Stimulated activated naive CD8-positive, alpha-beta T cell treated with anti-CD3 and anti-CD28 coated beads, Interleukin-15, Interleukin-2, amounts not matched to agents 100 U/mL and 50 U/mL, for 24 hours (primary cell): Measurements from ENCODE around the gene RBX1.
"Not testable (repeated sequence)": the region's sequence is repeated elsewhere in the genome, so short reads cannot be mapped to it uniquely, and the experiment has no call there.

ENCODE experiments used
- ATAC-seq: fragments of 150-1000 bp; cut with Tn5 transposase; one replicate; pipeline ENCODE4 v1.10.0; 2021
- DNase-seq: peaks from one replicate; pipeline ENCODE4 v3.0.0; 2021

RBX1 gene

DNA sequence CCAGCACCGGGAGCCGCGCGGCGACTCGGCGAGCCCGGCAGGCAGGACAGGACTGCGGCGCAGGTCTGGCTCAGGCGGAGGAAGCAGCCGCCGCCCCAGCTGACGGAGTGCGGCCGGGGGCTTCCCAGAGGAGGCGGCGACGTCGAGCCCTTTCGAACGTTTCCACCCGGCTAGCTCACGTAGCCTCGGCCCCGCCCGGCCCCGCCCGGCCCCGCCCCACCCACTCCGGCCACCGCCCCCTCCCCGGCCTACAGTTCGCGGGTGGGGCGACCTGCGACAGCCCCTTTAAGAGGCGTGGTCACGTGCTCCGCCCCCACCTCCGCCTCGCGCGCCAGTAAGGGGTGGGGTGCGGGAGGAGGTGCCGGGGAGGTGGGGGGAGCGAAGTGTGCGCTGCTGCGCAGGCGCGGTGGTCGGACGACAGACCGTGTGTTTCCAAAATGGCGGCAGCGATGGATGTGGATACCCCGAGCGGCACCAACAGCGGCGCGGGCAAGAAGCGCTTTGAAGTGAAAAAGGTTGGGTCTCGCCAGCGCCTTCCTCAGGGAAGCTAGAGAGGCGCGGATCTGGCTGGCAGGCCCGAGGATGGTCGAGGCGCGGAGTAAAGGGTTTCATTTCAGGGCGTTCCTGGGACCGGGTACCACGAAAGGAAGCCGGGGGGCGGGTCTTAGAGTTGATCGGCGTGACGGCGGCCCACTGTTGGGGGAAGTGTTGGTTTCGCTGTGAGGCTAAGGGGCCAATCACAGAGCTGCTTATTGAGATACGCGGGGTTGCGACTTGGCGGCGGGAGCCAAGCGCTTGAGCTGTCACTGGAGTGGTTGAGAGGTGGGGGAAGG, at the start of gene RBX1:
Gene RBX1 (plus strand): TSS at position 417 of the 833 bp plus-strand sequence. CDS start 21 bp downstream, at position 438.
- peak; percentile 99 for DNase-seq
- ATAC-seq, result peak; percentile 89

- no peak for DNase-seq
- no peak for ATAC-seq
Observed at GRCh38 chr22:40904101-40904500, 47.1 kb upstream of the RBX1 start.

DNA sequence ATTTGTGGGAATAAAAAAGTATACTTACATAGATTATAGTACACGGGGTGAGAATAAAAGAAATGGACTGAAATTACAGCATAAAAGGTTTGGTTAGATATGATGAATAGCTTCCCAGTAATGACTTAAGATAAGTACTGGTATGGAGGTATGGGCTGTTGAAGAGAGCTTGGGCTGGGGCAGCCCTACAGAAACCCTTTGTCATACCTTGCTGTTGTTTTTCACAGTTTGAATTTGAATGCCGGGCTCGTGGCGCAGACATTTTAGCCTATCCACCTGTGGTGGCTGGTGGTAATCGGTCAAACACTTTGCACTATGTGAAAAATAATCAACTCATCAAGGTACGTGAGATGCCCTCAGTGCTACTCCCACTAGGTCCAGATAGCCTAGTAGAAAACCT, 42.3 kb upstream of the RBX1 start:
- DNase-seq, result no peak
- ATAC-seq, result no peak

DNA sequence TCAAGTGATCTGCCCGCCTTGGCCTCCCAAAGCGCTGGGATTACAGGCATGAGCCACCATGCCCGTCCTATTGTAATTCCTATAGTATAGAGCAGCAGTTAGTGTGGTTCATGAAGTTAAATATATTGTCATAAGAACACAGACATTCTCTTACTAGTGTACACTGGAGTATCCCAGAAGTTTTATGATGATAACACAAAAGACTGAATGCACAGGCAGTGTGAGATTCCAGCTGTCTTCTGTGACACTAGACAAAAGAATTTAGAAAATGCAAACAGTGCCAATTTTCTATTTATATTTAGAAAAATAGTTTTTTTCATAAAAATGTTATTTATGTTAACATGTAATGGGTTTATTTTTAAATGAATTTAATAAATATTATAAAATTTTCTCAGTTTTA, 39.4 kb upstream of the RBX1 start:
- no peak for ATAC-seq

DNA sequence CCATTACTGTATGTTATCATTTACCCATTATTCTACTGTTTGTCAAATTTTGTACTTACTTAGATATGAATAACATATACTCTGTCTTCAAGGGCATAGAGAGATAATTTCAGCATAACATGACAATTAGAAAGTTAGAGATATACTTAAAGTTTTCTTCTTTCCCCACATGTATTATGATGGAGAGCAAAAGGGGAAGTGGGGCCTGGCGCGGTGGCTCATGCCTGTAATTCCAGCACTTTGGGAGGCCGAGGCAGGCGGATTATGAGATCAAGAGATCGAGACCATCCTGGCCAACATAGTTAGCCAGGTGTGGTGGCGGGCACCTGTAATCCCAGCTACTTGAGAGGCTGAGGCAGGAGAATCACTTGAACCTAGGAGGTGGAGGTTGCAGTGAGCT, 38.2 kb upstream of the RBX1 start:
- not testable (repeated sequence) for DNase-seq, ATAC-seq

More for the DNA sequence above, 39.4 kb upstream of the RBX1 start:
- no peak for DNase-seq

GRCh38 chr22:40919446-40919845, 31.7 kb upstream of the RBX1 start:
- no peak for ATAC-seq

DNA sequence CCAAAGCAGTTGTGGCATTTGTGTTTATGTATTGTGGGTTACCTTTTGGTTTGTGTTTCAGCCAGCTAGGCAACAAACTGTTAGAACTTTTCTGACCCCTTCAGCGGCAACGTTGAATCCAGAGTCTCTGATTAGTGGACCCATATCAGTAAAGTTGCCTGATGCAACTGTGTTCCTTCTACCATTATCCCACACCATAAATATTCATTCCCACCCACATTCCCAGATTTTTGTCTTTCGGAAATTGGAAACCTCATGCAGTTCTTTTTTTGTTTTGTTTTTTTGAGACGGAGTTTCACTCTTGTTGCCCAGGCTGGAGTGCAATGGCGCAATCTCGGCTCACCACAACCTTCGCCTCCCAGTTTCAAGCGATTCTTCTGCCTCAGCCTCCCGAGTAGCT, 30.7 kb upstream of the RBX1 start:
- ATAC-seq (no peak), DNase-seq (no peak)

More at GRCh38 chr22:40919446-40919845, 31.7 kb upstream of the RBX1 start:
- DNase-seq, result no peak

GRCh38 chr22:40922484-40923303, 28.5 kb upstream of the RBX1 start:
- no peak for DNase-seq
- no peak for ATAC-seq

DNA sequence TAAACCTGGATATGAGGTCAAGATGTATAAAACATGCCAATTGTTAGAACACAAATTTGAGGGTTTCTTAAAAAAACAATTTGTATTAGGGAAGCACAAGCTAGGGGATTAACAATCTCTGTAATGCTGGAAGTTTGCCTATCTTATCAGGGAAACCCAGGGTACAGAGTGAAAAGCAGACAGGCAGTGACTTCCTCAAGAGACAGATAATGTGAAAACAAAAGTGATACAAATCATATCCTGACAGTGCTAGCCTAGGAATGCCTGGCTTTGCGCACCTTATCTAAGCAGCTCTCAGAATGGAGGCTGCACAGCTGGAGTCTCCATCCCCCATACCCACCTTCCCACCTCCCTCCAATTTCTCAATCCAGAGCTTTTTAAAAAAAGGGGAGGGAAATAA, 22.5 kb upstream of the RBX1 start:
- DNase-seq (no peak), ATAC-seq (no peak)

DNA sequence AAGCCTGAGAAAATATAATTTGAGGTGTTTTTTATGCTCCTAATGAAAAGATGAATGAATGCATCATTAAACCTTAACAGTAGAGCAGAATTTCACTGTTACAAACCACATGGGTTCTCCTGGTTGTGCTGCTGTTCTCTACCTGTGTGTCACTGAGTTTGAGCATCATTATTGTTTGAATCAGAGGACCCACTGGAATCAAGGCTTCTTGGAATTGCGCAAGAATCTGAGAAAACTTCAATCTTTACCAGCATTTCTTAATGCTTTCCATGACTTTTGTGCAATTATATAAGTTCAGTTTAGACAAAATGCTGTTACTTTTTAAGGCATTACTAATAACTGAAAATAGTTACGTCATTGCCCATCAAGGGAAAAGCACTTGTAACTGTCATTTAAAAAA, 18.8 kb upstream of the RBX1 start:
- ATAC-seq (no peak), DNase-seq (no peak)

GRCh38 chr22:40939202-40939601, 12.0 kb upstream of the RBX1 start:
- DNase-seq (no peak), ATAC-seq (no peak)

GRCh38 chr22:40951795-40952605, 822 bp downstream of the RBX1 start:
- DNase-seq, result no peak

DNA sequence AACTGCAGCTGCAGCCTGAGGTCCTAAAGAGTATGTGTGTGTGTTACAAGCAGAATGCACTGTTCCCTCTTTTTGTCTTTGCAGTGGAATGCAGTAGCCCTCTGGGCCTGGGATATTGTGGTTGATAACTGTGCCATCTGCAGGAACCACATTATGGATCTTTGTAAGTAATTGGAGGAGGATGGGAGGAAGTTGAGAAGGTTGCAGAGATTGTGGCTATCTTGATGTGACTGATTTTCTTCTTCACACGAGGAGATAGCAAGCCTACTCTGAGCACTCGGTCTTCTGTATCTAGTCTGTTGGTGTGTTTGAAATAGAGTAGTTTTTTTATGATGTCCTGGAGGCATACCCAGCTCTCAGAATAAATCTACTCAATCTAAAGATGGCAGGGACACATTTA, 2.3 kb downstream of the RBX1 start:
- ATAC-seq (no peak), DNase-seq (no peak)

More at GRCh38 chr22:40951795-40952605, 822 bp downstream of the RBX1 start:
- peak; percentile 4 for ATAC-seq

GRCh38 chr22:40954113-40954512, 2.9 kb downstream of the RBX1 start:
- ATAC-seq, result no peak
- no peak for DNase-seq

DNA sequence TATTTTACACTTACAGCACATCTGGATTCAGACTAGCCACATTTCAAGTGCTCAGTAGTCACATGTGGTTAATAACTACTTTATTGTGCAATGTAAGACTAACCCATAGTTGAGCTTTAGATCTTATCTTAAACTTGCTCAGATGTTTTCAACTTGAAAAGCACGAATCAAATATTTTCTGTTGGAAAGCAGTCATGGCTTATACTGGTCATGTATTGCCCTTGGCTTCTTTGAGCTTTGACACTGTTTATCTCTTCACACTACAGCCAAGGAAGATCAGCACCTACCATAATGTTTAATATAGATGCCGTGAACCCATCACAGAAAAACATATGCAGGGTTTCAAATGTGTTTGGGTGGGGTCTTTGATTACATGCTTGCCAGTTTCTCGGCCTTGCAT, 4.4 kb downstream of the RBX1 start:
- DNase-seq (no peak), ATAC-seq (no peak)

- ATAC-seq (no peak), DNase-seq (no peak)
Observed at GRCh38 chr22:40957601-40958000, 6.4 kb downstream of the RBX1 start.

GRCh38 chr22:40958299-40958698, 7.1 kb downstream of the RBX1 start:
- ATAC-seq (no peak), DNase-seq (no peak)

GRCh38 chr22:40960145-40960544, 9.0 kb downstream of the RBX1 start:
- no peak for ATAC-seq
- DNase-seq, result no peak

DNA sequence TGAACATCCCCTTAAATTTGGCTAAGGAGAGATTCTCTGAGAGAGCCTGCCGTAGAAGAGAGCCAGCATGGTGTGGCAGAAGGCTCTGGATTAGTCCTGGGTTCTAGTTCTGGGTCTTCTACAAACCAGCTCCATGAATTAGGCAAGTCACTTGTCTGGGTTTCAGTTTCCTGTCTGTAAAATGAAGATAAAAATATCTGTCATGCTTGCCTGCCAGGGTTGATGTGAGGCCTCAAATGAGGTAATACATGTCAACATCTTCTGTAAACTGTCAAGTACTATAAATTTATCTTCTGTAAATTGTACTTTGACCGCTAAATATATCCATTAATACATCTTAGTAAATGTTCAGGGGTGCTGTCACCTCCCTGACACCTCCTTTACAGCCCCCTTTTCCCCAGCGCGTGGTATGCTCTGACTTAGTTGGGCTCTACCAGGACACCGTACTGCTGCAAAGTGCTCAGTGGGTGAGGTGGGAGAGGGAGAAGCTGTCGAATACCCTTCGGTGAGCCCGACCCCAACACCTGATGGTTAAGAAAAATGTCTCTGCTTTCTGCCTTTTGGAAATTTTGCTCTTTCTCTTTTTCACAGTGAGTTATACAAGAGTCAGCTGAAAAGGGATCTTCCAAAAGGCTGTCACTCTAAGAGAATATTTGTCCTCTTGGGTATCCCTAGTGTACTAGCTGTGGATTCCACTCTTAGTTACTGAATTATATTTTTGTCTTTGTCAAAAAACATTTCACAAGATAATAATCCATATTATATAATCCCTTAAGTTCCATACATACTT, 15.0 kb downstream of the RBX1 start:
- no peak for DNase-seq
- ATAC-seq, result no peak

DNA sequence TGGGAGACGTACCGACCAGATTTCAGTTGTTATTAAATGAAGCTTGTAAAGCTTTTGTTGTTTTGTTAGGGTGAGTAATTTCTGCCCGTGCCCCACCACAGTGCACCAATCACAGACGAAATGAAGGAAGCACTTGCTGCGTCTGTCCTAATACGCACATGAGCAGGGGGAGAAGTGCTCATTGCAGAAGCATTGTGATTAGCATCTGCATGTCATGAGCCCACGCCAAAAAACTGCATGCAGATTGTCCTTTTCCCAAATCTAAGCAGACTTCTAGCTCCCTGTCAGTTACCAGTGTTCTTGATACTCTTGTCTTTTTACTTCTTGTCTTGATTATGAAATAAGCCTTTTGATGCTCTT, 15.5 kb downstream of the RBX1 start:
- ATAC-seq (no peak), DNase-seq (no peak)

GRCh38 chr22:40967111-40967760, 16.1 kb downstream of the RBX1 start:
- no peak for DNase-seq
- no peak for ATAC-seq
